ENCODE results near the gene XK.
"Not testable (repeated sequence)": the region's sequence is repeated elsewhere in the genome, so short reads cannot be mapped to it uniquely, and the experiment has no call there.

The XK gene

DNA sequence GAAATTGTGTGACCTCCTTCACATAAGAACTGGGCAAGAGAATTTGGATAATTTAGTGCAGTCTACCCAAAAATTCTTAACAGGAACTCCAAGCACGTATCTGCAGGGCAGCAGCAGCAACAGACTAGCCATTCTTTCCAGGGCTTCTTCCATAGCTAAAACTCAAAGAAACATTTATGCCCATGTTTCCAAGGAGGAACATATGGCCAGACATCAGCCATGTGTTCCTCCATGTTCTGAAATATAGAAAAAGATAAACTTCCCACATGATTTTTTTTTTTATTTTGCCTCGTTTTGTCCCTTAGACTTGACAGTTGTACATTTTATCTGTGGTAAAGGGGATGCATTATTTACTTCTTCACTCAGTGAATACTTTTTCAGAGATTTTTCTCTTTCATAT, 66.7 kb downstream of the XK start:
- no peak for FAIRE-seq
- no peak for DNase-seq (ENCODE audit: extremely low spot score, insufficient read length, low read depth)

DNA sequence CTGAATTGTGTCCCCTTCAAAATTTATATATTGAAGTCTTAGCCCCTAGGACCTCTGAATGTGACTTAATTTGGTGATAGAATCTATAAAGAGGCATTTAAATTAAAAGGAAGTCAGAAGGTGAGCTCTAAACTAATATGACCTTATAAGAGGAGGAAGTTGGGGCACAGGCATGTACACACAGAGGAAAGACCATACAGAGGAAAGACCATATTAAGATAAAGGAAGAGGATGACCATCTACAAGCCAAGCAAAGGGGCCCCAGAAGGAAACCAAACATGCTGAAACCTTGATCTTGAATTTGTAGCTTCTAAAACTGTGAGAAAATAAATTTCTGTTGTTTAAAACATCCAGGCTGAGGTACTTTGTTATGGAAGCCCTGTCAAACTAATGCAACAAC, 67.3 kb downstream of the XK start:
- DNase-seq (ENCODE audit: extremely low spot score, insufficient read length, low read depth): no peak
- FAIRE-seq: peak; percentile 18

GRCh38 chrX:37753384-37753783, 67.8 kb downstream of the XK start:
- FAIRE-seq: peak; percentile 91
- DNase-seq (ENCODE audit: extremely low spot score, insufficient read length, low read depth): no peak

DNA sequence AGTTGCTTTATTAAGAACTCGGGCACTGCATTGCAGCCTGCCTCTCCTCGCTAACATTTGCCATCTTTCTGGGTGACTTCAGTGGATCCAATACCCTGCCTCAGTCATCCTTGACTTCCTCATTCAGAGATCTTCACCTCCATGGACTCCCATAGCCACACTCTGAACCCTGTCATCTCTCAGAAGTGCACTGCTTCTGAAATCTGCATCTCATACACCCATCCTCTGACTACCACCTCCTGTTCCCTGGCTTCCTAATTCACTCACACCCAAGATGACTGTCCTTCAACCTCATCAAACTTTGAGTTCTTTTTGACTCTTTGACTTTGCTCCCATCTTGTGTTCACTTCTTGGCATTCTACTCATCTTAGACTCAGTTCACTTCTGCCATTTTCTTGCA, 68.9 kb downstream of the XK start:
- FAIRE-seq (no peak), DNase-seq (ENCODE audit: extremely low spot score, insufficient read length, low read depth) (no peak)

DNA sequence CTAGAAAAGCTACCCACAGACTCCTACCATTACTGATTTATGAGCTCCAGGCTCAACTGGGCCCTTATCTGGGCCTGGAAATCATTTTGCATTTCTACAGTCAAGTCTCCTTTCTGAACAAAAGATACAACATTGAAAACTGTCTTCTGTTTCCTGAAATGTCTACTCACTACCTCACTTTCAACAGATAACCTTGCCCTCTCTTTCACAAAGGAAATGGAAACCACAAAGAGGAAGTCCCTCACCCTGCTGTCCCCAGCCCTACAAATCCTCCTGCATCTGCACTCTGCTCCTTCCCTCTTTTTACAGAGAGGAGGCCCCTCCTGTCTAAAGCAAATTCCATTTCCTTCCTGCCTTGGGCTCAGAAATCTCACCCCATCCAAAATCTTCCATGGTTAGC, 69.4 kb downstream of the XK start:
- FAIRE-seq (peak; percentile 100), DNase-seq (ENCODE audit: extremely low spot score, insufficient read length, low read depth) (no peak)

- DNase-seq (ENCODE audit: extremely low spot score, insufficient read length, low read depth) (no peak), FAIRE-seq (no peak)
Measured at GRCh38 chrX:37757082-37757481, 71.5 kb downstream of the XK start.

GRCh38 chrX:37759351-37759750, 73.8 kb downstream of the XK start:
- DNase-seq (ENCODE audit: extremely low spot score, insufficient read length, low read depth) (no peak), FAIRE-seq (no peak)

- DNase-seq (ENCODE audit: extremely low spot score, insufficient read length, low read depth): no peak
- peak; percentile 60 for FAIRE-seq
Measured at GRCh38 chrX:37759878-37760418, 74.4 kb downstream of the XK start.

GRCh38 chrX:37763400-37763799, 77.8 kb downstream of the XK start:
- DNase-seq (ENCODE audit: extremely low spot score, insufficient read length, low read depth): no peak
- FAIRE-seq: peak; percentile 87

DNA sequence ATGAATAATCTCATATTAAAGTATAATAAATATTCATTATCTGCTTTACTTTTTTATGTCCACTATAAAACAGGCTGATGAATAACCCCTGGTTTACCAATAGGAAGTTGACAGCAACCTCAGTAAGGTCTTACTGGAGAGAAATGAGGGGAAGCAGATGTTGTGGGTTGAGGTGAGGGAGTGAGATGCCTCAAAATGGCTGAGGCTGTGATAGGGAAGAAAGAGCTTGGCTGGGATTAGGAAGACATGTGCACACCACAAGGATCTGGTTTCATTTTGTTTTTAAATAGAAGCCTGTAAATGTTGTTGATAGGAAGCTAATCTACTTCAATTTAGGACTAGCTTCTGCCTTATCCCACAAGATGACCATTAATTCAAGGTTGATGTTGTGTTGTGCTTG, 79.9 kb downstream of the XK start:
- peak; percentile 76 for FAIRE-seq
- no peak for DNase-seq (ENCODE audit: extremely low spot score, insufficient read length, low read depth)

- FAIRE-seq (no peak), DNase-seq (ENCODE audit: extremely low spot score, insufficient read length, low read depth) (no peak)
Measured at GRCh38 chrX:37767430-37767829, 81.8 kb downstream of the XK start.

GRCh38 chrX:37768866-37769265, 83.3 kb downstream of the XK start:
- not testable (repeated sequence) for DNase-seq (ENCODE audit: extremely low spot score, insufficient read length, low read depth); FAIRE-seq

DNA sequence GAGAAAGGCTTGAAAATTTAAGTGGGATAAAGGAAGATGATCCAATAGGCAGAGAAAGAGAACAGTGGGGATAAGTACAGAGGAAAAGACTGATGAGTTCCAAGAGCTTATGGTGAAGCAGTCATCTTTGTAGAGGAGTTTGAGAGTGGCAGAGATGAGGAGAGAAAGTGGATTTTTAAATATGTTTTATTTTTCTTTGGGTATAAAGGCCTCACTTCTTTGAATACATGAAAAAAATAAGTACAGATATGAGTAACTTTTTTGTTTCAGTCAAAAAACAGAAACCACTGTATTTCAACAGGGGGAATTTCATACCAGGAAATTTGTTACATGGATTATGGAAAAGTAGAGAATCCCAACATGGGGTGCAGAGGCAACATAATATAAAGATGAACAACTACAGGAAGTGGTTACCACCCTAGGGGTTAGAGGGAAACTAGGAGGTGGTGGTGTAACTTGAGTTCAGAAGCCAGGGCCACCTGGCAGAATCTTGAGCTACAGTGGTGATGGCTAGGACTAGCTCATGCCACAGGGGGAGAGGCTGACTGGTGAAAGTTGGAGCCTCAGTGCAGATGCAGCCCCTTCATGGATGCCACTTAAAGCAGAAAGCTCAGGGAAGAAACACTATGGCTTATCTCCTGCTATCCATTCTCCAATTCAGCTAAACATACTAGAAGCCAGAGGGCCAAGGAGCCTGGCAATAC, 90.8 kb downstream of the XK start:
- peak; percentile 84 for FAIRE-seq
- DNase-seq (ENCODE audit: extremely low spot score, insufficient read length, low read depth): no peak

- FAIRE-seq: no peak
Measured at GRCh38 chrX:37776987-37777325, 91.4 kb downstream of the XK start.

GRCh38 chrX:37779857-37780256, 94.3 kb downstream of the XK start, which contains the start of gene CYBB:
CYBB (plus strand) TSS chrX:37780059; CDS start chrX:37780078, 19 bp downstream.
- DNase-seq (ENCODE audit: extremely low spot score, insufficient read length, low read depth) (no peak), FAIRE-seq (peak; percentile 94)

More at GRCh38 chrX:37776987-37777325, 91.4 kb downstream of the XK start:
- no peak for DNase-seq (ENCODE audit: extremely low spot score, insufficient read length, low read depth)

GRCh38 chrX:37781081-37781480, 95.5 kb downstream of the XK start:
- FAIRE-seq (peak; percentile 26), DNase-seq (ENCODE audit: extremely low spot score, insufficient read length, low read depth) (no peak)
